ENCODE data around the gene MPP3.

GRCh38 chr17:43839670-43840108 is 6.7 kb upstream of the MPP3 start:
- TF ChIP-seq CTCF (IDR thresholded peaks at IDR 0.05 in 2 of 3, conservative IDR thresholded peaks at IDR 0.05 in 1 of 3; ENCODE audit: control insufficient read depth in 2 of 3, extremely low read depth in 1 of 3, insufficient read depth in 1 of 3, low read depth in 3 of 3, low read length in 3 of 3), result no peak
- TF ChIP-seq POLR2A (IDR thresholded peaks at IDR 0.05; ENCODE audit: low read depth, low read length), result no peak
- no peak for TF ChIP-seq BCLAF1 (IDR thresholded peaks at IDR 0.05)
- no peak for TF ChIP-seq PRDM15 (CRISPR knock-in tag; IDR thresholded peaks at IDR 0.05)
- no peak for TF ChIP-seq CEBPB (IDR thresholded peaks at IDR 0.05; ENCODE audit: borderline replicate concordance in 1 of 2, low read depth in 2 of 2, low read length in 2 of 2)
- TF ChIP-seq EP300 (IDR thresholded peaks at IDR 0.05; ENCODE audit: borderline replicate concordance in 1 of 2, control insufficient read depth in 1 of 2, low read depth in 2 of 2, low read length in 2 of 2), result no peak

Data from GM12878 (cell line).